Activated CD4-positive, alpha-beta T cell treated with anti-CD3 and anti-CD28 coated beads, Interleukin-2, amount 50 U/mL, for 48 hours (primary cell): ENCODE measurements around the gene OBSCN.
"Not testable (repeated sequence)": the region's sequence is repeated elsewhere in the genome, so short reads cannot be mapped to it uniquely, and the experiment has no call there.

Experiments used
- DNase-seq, 2 experiments: peaks; one replicate each; pipeline ENCODE4 v3.0.0-alpha.2; 2020

The OBSCN gene

DNA sequence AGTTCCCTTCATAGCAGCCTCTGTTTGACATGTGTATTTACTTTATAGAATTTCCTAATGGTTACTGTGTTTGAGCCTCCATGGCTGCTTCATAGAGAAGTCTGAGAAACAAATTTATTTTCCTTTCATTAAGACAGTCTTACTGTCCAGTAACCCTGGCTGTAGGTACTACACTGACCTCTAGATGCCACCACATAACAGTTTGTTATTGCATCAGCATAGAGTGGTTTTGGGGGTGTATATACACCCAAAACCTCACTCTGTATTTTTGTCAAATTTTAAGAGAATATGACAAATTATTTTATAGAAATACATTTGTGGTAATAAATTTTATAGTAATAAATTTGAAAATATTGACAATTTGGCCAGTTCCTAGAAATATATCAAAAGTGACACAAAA, 57.3 kb downstream of the OBSCN start:
- no peak for DNase-seq

DNA sequence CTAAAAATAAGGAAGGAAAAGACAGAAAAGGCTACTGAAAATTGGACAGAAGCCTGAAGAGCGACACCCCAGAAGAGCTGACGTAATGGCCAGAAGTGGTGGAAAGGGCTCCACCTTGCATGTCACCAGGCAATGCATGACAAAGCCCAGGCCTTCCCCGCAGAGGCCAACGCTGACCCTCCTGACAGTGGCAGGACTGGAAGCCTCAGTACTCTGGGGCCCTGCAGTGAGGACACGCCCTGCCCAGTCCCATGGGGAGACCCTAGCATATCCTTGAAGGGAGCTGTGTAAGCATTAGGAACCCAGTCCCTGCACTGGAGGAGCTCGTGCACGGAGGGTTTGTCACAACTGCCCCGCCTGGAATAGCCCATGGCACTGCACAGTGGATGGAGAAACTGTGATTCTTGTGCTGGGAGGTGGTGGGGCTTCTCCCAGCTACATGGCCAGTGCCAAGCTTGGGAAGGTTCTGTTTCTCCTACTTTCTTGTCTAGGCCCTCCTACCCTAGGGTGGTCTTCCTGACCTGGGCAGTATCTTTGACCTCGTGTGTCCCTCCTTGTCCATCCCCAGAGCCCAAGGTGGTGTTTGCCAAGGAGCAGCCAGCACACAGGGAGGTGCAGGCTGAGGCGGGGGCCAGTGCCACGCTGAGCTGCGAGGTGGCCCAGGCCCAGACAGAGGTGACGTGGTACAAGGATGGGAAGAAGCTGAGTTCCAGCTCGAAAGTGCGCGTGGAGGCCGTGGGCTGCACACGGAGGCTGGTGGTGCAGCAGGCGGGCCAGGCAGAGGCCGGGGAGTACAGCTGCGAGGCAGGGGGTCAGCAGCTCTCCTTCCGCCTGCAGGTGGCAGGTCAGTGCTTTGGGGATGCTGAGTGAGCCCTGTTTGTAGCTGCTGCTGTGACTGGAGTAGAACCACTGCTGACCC, 60.4 kb downstream of the OBSCN start:
- DNase-seq, result no peak

DNA sequence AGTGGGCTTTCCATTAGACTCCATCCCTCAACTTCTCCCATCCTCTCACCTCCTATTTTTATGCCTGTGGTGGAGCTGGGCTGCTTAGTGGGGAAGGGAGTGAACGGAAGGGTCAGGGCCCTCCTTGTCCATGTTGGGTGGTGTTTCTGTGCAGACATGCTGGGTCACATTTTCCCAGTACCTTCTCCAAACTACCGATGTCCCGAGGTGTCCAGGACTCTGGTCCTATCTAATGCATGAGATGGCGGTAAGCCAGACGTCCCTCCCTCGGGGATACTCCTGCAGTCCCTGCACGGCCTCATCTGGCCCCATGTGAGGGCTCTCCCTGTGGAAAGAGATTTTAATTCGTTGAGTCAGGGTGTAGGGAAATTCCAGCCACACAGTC, 61.0 kb downstream of the OBSCN start:
- no peak for DNase-seq

DNA sequence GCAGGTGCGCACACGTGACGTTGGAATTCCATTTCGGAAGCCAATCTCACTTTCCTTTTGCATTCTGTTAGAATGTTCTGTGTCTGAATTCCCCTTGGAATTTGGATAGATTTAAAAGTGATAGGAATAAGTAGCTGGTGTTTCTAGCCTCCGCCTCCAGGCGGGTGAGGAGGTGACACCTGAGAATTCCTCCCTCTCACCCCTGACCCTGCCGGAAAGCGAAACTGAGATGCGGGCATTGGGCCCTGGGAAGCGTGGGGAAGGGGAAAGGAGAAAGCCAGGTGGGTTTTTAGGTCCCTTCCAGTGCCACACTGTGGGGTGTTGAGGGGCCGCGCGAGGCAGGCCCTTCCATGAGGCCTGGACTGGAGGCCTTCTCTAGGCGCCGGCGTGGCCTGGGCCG, 61.6 kb downstream of the OBSCN start:
- DNase-seq, result not testable (repeated sequence)

GRCh38 chr1:228270032-228270431, 62.2 kb downstream of the OBSCN start:
- DNase-seq, result no peak

- no peak for DNase-seq
These were observed 63.9 kb downstream of the OBSCN start for GRCh38 chr1:228271701-228272251.

- no peak for DNase-seq
These were observed 64.5 kb downstream of the OBSCN start for GRCh38 chr1:228272331-228272791.

GRCh38 chr1:228272831-228273571, 65.2 kb downstream of the OBSCN start:
- no peak for DNase-seq

DNA sequence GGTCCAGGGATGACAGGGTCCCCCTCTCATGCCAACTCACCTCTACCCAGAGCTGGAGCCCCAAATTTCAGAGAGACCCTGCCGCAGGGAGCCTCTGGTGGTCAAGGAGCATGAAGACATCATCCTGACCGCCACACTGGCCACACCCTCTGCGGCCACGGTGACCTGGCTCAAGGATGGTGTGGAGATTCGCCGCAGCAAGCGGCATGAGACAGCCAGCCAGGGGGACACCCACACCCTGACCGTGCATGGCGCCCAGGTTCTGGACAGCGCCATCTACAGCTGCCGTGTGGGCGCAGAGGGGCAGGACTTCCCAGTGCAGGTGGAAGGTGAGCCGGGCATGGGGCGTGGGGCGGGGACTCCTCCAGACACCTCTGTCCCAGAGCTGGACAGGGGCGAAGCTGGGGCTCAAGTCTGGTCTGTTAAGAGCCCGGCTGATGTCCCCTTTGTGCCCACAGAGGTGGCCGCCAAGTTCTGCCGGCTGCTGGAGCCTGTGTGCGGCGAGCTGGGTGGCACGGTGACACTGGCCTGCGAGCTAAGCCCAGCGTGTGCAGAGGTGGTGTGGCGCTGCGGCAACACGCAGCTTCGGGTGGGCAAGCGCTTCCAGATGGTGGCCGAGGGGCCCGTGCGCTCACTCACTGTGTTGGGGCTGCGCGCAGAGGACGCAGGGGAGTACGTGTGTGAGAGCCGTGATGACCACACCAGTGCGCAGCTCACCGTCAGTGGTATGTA, 66.0 kb downstream of the OBSCN start:
- DNase-seq, result no peak

DNA sequence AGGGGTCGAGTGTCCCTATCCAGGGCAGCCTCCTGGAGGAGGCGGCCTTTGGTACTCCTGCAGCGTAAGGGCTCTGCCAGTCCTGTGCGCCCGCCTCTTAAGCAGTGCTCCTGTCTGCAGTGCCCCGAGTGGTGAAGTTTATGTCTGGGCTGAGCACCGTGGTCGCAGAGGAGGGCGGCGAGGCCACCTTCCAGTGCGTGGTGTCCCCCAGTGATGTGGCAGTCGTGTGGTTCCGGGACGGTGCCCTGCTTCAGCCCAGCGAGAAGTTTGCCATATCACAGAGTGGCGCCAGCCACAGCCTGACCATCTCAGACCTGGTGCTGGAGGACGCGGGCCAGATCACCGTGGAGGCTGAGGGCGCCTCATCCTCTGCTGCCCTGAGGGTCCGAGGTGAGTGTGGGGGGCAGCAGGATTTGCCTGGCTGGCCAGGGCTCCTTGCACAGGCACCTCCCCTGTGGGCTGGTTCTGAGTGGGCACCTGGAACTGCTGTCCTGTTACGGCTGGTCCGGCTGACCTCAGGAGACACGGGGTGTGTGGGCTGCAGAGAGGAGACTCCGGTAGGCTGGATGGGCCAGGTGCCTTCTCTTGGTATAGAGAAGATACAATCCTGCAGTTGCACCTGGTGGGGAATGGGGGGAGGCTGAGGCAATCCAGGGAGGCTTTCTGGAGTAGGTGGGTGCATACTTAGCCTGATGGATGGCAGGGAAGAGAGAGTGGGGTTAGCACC, 66.8 kb downstream of the OBSCN start:
- no peak for DNase-seq

DNA sequence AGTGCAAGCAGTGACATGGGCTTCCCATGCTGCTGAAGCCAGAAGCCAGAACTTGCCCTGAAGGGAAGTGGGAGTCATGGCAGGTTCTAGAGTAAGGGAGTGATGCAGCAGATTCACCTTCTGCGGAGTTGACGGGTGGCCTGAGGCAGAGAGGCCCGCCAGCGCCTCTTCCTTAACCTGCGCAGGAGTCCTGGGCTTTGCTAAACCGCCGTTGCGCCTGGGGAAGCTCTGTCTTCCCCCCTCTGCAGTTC, 67.3 kb downstream of the OBSCN start:
- DNase-seq, result peak in 1 of 2 experiments; percentile 8

DNA sequence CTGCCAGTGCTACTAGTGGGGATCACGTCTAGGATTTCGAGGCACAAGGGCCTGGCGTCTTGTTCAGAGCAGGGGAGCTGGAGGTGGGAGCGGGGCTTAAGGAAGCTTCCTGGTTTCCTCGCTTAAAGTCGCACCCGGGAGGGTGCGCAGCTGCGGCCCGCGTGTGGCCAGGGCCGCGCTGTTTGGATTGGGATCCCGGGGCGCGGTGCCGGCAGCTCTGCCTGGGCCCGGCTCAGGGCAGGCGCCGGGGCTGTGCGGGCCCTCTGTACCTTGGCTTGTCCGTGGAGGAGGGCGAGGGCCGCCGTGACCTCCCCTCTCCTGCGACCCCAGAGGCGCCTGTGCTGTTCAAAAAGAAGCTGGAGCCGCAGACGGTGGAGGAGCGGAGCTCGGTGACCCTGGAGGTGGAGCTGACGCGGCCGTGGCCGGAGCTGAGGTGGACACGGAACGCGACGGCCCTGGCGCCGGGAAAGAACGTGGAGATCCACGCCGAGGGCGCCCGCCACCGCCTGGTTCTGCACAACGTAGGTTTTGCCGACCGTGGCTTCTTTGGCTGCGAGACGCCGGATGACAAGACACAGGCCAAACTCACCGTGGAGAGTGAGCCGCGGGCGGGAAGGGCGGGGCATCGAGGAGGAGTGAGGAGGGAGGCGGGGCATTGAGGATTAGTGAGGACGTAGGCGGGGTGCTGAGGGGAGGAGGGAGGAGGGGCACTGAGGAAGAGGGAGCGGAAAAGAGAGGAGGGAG, 67.8 kb downstream of the OBSCN start:
- peak; percentile 92 to 94 for DNase-seq

DNA sequence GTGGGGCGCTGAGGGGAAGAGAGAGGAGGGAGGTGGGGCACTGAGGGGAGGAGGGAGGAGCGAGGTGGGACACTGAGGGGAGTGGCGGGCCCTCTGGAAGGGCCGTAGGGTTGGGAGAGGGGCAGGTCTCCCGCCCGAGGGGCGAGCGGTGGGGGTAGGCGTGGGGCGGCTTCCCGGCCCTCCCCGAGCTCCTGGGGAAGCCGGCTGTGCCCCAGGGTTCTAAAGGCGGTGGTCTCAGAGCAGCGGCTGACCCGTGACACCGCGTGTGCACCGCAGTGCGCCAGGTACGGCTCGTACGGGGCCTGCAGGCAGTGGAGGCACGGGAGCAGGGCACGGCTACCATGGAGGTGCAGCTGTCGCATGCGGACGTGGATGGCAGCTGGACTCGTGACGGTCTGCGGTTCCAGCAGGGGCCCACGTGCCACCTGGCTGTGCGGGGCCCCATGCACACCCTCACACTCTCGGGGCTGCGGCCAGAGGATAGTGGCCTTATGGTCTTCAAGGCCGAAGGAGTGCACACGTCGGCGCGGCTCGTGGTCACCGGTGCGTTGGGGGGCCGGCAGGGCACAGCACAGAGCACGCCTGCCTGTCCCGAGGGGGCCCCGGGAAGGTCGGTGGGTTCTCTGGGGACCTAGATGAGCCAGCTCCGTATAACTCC, 68.5 kb downstream of the OBSCN start:
- no peak for DNase-seq

DNA sequence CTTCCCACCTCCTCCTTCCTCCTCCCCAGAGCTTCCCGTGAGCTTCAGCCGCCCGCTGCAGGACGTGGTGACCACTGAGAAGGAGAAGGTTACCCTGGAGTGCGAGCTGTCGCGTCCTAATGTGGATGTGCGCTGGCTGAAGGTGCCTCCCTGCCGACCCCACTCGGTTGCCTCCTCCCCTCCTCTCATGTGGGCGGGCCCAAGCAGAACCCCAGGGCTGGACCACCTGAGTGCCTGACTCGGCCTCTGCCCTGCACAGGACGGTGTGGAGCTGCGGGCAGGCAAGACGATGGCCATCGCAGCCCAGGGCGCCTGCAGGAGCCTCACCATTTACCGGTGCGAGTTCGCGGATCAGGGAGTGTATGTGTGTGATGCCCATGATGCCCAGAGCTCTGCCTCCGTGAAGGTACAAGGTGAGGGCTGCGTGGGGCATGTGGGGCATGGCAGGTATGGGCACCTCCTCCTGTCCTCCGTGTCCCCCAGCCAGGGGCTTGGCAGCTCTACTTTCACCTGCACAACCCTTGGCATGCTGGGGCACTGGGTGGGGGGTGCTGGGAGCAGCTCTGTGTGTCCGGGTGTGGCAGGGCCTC, 69.2 kb downstream of the OBSCN start:
- no peak for DNase-seq

- DNase-seq, result no peak
These were observed 69.9 kb downstream of the OBSCN start for GRCh38 chr1:228277491-228278431.

- DNase-seq, result no peak
These were observed 70.6 kb downstream of the OBSCN start for GRCh38 chr1:228278432-228278941.

GRCh38 chr1:228279011-228279721, 71.3 kb downstream of the OBSCN start:
- no peak for DNase-seq

DNA sequence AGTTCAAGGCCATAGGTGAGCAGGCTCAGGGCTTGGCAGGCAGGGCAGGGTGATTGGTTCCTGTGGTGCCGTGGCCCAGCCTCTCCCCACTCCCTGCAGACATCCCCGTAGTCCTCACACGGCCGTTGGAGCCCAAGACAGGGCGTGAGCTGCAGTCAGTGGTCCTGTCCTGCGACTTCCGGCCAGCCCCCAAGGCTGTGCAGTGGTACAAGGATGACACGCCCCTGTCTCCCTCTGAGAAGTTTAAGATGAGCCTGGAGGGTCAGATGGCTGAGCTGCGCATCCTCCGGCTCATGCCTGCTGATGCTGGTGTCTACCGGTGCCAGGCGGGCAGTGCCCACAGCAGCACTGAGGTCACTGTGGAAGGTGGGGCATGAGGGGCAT, 71.9 kb downstream of the OBSCN start:
- DNase-seq, result no peak
